A673 (cell line): ENCODE data around the gene HNRNPDL. TPM values are rescaled to one million over a fixed set of nuclear protein-coding genes. Genes with fewer than 3 reads are reported as not detected.
A peak's percentile ranks its signal among the peaks of the same experiment; 100 is the strongest.
"Not testable (repeated sequence)": the region's sequence is repeated elsewhere in the genome, so short reads cannot be mapped to it uniquely, and the experiment has no call there.

Source experiments
- Bru-seq: library from RNA; stranded (reverse); fragments of 400-500 nt; gene quantifications from one replicate; lab custom pipeline; 2021; lab: Mats Ljungman, UMichigan
- BruChase-seq, 2 experiments: library from RNA; stranded (reverse); fragments of 400-500 nt; gene quantifications; one replicate each; lab custom pipeline; 2021; lab: Mats Ljungman, UMichigan
- BruUV-seq: library from RNA; stranded (reverse); fragments of 400-500 nt; replicated peaks from 2 replicates; lab custom pipeline; 2021; lab: Mats Ljungman, UMichigan
- CTCF ChIA-PET: fragments of 300-600 bp; sonication (Branson Sonifier 250); formaldehyde crosslinking; loops from one replicate; lab custom pipeline; 2022; ENCODE audit warnings: antibody characterized with exemption; lab: Charles Lee
- POLR2A ChIA-PET: fragments of 300-600 bp; sonication (Branson Sonifier 250); formaldehyde crosslinking; loops from one replicate; lab custom pipeline; 2022; ENCODE audit warnings: antibody characterized with exemption; ENCODE audit not compliant: low non-redundant PET; lab: Charles Lee
- DNase-seq: peaks from one replicate; pipeline ENCODE4 v3.0.0-alpha.2; 2015; ENCODE audit warnings: low spot score
- H3K27ac ChIP-seq: fragments of 200-600 bp; sonication (generic); 2 replicates; pipeline ENCODE4 v1.5.1; 2016; ENCODE audit warnings: mixed run types, low read depth, mild to moderate bottlenecking, mixed read lengths, antibody characterized with exemption, low read length; ENCODE audit not compliant: poor library complexity, severe bottlenecking
- H3K27me3 ChIP-seq: fragments of 200-600 bp; sonication (generic); replicated peaks from 2 replicates; pipeline ENCODE4 v1.6.1; 2017; ENCODE audit warnings: mixed run types, low read depth, mild to moderate bottlenecking, mixed read lengths, antibody characterized with exemption, low read length; ENCODE audit not compliant: insufficient read depth, poor library complexity
- H3K36me3 ChIP-seq: fragments of 200-600 bp; sonication (generic); 2 replicates; pipeline ENCODE4 v1.6.1; 2016; ENCODE audit warnings: mixed run types, mild to moderate bottlenecking, mixed read lengths, antibody characterized with exemption, low read length; ENCODE audit not compliant: insufficient read depth, poor library complexity, severe bottlenecking
- H3K4me1 ChIP-seq: fragments of 200-600 bp; sonication (generic); 2 replicates; pipeline ENCODE4 v1.6.1; 2017; ENCODE audit warnings: mixed run types, mild to moderate bottlenecking, mixed read lengths, antibody characterized with exemption, low read length; ENCODE audit not compliant: insufficient read depth, poor library complexity, severe bottlenecking
- H3K4me3 ChIP-seq: fragments of 200-600 bp; sonication (generic); 2 replicates; pipeline ENCODE4 v1.5.1; 2016; ENCODE audit warnings: low read depth, mixed run types, mild to moderate bottlenecking, mixed read lengths, low read length; ENCODE audit not compliant: poor library complexity, severe bottlenecking
- H3K9me3 ChIP-seq: fragments of 200-600 bp; sonication (generic); 2 replicates; pipeline ENCODE4 v1.6.1; 2016; ENCODE audit warnings: mixed run types, low read depth, mild to moderate bottlenecking, mixed read lengths, antibody characterized with exemption, low read length; ENCODE audit not compliant: poor library complexity, severe bottlenecking
- EZH2 ChIP-seq: fragments of 200-600 bp; sonication (generic); IDR thresholded peaks from 2 replicates; pipeline ENCODE4 v1.6.1; 2017; ENCODE audit warnings: borderline replicate concordance, low read depth, mild to moderate bottlenecking, mixed read lengths, antibody characterized with exemption, low read length; ENCODE audit not compliant: poor library complexity, severe bottlenecking
- intact Hi-C: fragments of 100-400 bp; cut with micrococcal nuclease; formaldehyde crosslinking; loops from one replicate; pipeline ENCODE4 v1.10.0; 2022; ENCODE audit not compliant: unreplicated experiment
- long read RNA-seq: library from polyadenylated mRNA; stranded (forward); transcript quantifications from one replicate; pipeline ENCODE4 v2.0.0, GENCODE V29; 2022
- total RNA-seq: library from RNA; stranded (reverse); gene quantifications from 2 replicates; pipeline ENCODE4 v1.2.3, GENCODE V29; 2021
- TF ChIP-seq, protein P1 (sequence below): fragments of 300-800, 200-600 bp; sonication (generic); conservative IDR thresholded peaks from 2 replicates; pipeline ENCODE4 v1.5.1; 2017; ENCODE audit warnings: low read depth, mild to moderate bottlenecking, antibody characterized with exemption, low read length, moderate library complexity, mixed read lengths

The HNRNPDL gene
- total RNA-seq, result 317 and 320 TPM in 2 replicates
- Bru-seq, nascent RNA, result percentile 99 among the genes with signal in this experiment
- percentile 100 among the genes with signal in this experiment for BruChase-seq, experiment 1, labeled RNA remaining after a 2-hour chase
- percentile 100 among the genes with signal in this experiment for BruChase-seq, experiment 2, labeled RNA remaining after a 6-hour chase
- long read RNA-seq, transcript HNRNPDL-202 (9 exons, 1,402 nt), result minor isoform, 9 of 404 reads
- long read RNA-seq, transcript HNRNPDL-210 (9 exons, 1,318 nt), result minor isoform, 5 of 404 reads
- long read RNA-seq, transcript HNRNPDL-201 (8 exons, 3,781 nt), result major isoform, 307 of 404 reads
- long read RNA-seq, transcript HNRNPDL-204 (7 exons, 2,404 nt), result minor isoform, 27 of 404 reads
- long read RNA-seq, partial matches to known transcripts, result 46 of 404 reads
- long read RNA-seq, other reads (novel, unspliced or antisense), result 8 of 404 reads

DNA sequence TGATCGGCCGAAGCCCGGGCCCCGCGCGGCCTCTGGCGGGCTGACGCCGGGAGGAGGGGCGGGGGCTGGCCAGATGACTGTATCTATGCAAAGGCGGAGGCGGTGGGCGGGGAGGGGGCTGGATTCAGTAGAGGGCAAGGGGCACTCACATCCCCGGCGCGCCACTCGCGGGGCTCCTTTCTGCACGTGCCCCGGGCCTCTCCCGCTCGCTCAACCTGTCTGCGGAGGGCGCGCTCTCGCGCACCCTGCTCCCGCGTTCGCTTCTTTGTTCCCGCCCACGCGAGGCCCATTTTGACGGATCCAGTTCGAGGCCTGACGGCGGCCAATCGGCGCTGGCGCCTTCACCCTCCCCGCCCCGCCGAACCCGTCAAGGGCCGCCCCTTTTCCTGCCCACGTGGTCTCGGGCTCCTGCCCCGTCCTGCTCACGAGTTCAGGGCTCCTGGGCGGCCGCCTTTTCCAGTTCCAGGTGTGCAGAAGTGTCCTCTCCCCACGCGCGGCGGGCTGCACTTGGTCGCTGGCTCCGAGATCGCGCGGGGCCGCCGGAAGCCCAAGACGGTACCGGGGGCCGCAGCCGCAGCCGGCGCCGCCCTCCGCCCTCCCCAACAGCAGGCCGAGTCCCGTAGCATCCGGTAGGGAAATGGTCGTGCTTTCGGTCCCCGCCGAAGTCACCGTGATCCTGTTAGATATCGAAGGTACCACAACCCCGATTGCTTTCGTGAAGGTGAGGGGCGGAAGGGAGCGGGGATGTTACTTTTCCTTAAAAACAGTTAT is at the start of gene HNRNPDL, which contains the start of gene ENOPH1:
TSS of gene HNRNPDL (minus strand) at position 270 of the 771 bp plus-strand sequence. CDS start 772 bp downstream, outside the sequence.
TSS of gene ENOPH1 (plus strand) at position 398 of the 771 bp plus-strand sequence. CDS start at position 638, 240 bp downstream.
- Histone ChIP-seq H3K27me3 (no peaks in the 10 kb centered on the region), H3K36me3 (peaks cover 33% of the 10 kb centered on the region), H3K9me3 (no peaks in the 10 kb centered on the region), H3K27ac (peak within 1 kb of the TSS; percentile 99), H3K4me1 (no peaks in the 10 kb centered on the region), H3K4me3 (peak within 1 kb of the TSS; percentile 88)
- intact Hi-C loops, result no loop called here
- DNase-seq, result peak; percentile 95
- BruUV-seq, result no TSS peak
- POLR2A ChIA-PET, result no interaction called here
- CTCF ChIA-PET, result no interaction called here
- TF ChIP-seq, protein P1, sequence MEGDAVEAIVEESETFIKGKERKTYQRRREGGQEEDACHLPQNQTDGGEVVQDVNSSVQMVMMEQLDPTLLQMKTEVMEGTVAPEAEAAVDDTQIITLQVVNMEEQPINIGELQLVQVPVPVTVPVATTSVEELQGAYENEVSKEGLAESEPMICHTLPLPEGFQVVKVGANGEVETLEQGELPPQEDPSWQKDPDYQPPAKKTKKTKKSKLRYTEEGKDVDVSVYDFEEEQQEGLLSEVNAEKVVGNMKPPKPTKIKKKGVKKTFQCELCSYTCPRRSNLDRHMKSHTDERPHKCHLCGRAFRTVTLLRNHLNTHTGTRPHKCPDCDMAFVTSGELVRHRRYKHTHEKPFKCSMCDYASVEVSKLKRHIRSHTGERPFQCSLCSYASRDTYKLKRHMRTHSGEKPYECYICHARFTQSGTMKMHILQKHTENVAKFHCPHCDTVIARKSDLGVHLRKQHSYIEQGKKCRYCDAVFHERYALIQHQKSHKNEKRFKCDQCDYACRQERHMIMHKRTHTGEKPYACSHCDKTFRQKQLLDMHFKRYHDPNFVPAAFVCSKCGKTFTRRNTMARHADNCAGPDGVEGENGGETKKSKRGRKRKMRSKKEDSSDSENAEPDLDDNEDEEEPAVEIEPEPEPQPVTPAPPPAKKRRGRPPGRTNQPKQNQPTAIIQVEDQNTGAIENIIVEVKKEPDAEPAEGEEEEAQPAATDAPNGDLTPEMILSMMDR, result no peak
- no peak for TF ChIP-seq EZH2

DNA sequence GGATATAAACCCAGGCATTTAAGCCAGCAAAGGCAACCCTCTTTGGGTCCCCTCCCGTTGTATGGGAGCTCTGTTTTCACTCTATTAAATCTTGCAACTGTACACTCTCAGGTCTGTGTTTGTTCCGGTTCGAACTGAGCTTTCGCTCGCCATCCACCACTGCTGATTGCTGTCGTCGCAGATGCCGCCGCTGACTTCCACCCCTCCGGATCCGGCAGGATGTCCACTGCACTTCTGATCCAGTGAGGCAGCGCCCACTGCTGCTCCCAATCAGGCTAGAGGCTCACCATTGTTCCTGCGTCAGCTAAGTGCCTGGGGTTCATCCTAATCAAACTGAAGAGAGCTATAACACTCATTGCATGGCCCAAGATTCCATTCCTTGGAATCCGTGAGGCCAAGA is 49.3 kb upstream of the HNRNPDL start:
- TF ChIP-seq, protein P1, result no peak
- no peak for TF ChIP-seq EZH2
- POLR2A ChIA-PET, result no interaction called here
- Histone ChIP-seq H3K27ac (no peak overlapping the region), H3K27me3 (no peaks in the 10 kb centered on the region), H3K4me3 (no peak overlapping the region), H3K36me3 (no peaks in the 10 kb centered on the region), H3K4me1 (no peaks in the 10 kb centered on the region), H3K9me3 (no peaks in the 10 kb centered on the region)
- intact Hi-C loops, result no loop called here
- CTCF ChIA-PET, result no interaction called here
- no TSS peak for BruUV-seq
- no peak for DNase-seq

- intact Hi-C loops, POLR2A ChIA-PET, DNase-seq, BruUV-seq, H3K4me1 ChIP-seq, H3K27ac ChIP-seq, H3K9me3 ChIP-seq, H3K27me3 ChIP-seq, CTCF ChIA-PET, H3K36me3 ChIP-seq, H3K4me3 ChIP-seq: not testable (repeated sequence)
These were observed 47.2 kb upstream of the HNRNPDL start for GRCh38 chr4:82477469-82477868.

- POLR2A ChIA-PET, H3K27ac ChIP-seq, H3K36me3 ChIP-seq, H3K4me1 ChIP-seq, intact Hi-C loops, H3K9me3 ChIP-seq, DNase-seq, H3K27me3 ChIP-seq, BruUV-seq, CTCF ChIA-PET, H3K4me3 ChIP-seq: not testable (repeated sequence)
These were observed 45.7 kb upstream of the HNRNPDL start for GRCh38 chr4:82475931-82476330.
